ENCODE results near the gene CASP10. TPM values are rescaled to one million over a fixed set of nuclear protein-coding genes. Genes with fewer than 3 reads are reported as not detected.

Gene CASP10
- total and polyA plus RNA-seq, 2 experiments from 2014 or later: 2.9 to 5.1 TPM

- H3K4me1 ChIP-seq (ENCODE audit: insufficient read depth): no peaks in the 10 kb centered on the region
- TF ChIP-seq EZH2phosphoT487 (IDR thresholded peaks at IDR 0.05; ENCODE audit: insufficient read depth, low read depth): no peak
- no peaks in the 10 kb centered on the region for H3K9me2 ChIP-seq (ENCODE audit: insufficient read depth)
- 97 to 100% methylated on average over 2 of the region's 2 CpGs for WGBS, 2 experiments (ENCODE audit: low coverage in 1 of 2, low lambda C conversion rate in 2 of 2, missing lambda C conversion rate in 2 of 2)
- in situ Hi-C loops (cut with MboI): no loop called here
- H3K9ac ChIP-seq: no peak overlapping the region
- 0 out of 2 replicates have a peak, but pooled peaks cover 14% of the 10 kb centered on the region for H3K36me3 ChIP-seq (ENCODE audit: low read depth)
- H2AFZ ChIP-seq: no peak overlapping the region
- H3K4me2 ChIP-seq (ENCODE audit: unreplicated experiment): no peak overlapping the region
- H3F3A ChIP-seq (ENCODE audit: insufficient read depth): no peaks in the 10 kb centered on the region
- no peak overlapping the region for H3K27ac ChIP-seq
- no peaks in the 10 kb centered on the region for H3K9me3 ChIP-seq (ENCODE audit: low read depth)
- no peaks in the 10 kb centered on the region for H3K27me3 ChIP-seq (replicated peaks; ENCODE audit: insufficient read depth)
- DNase-seq: no peak
- H4K20me1 ChIP-seq (ENCODE audit: insufficient read depth): no peaks in the 10 kb centered on the region
- 0 out of 2 replicates have a peak, but pooled peaks cover under 1% of the 10 kb centered on the region for H3K79me2 ChIP-seq (ENCODE audit: insufficient read depth)
- H3K4me3 ChIP-seq: no peak overlapping the region
Observed at GRCh38 chr2:201271917-201272316, 89.0 kb downstream of the CASP10 start.

GRCh38 chr2:201273330-201273983 is 90.5 kb downstream of the CASP10 start:
- H3K36me3 ChIP-seq (ENCODE audit: low read depth): peaks cover 18% of the 10 kb centered on the region; the same call in 1 of the 2 replicates
- 88 to 90% methylated on average over 9 of the region's 9 CpGs for WGBS, 2 experiments (ENCODE audit: low coverage in 1 of 2, low lambda C conversion rate in 2 of 2, missing lambda C conversion rate in 2 of 2)
- in situ Hi-C loops (cut with MboI): no loop called here

GRCh38 chr2:201275069-201275468 is 92.1 kb downstream of the CASP10 start:
- in situ Hi-C loops (cut with MboI): no loop called here
- Histone ChIP-seq H3K4me1 (ENCODE audit: insufficient read depth) (no peaks in the 10 kb centered on the region), H2AFZ (no peak overlapping the region), H3K4me2 (ENCODE audit: unreplicated experiment) (no peak overlapping the region), H3K36me3 (ENCODE audit: low read depth) (peaks cover 30% of the 10 kb centered on the region; the same call in 1 of the 2 replicates), H3K9me3 (ENCODE audit: low read depth) (no peaks in the 10 kb centered on the region), H3K4me3 (no peak overlapping the region), H4K20me1 (ENCODE audit: insufficient read depth) (no peaks in the 10 kb centered on the region), H3K9ac (no peak overlapping the region), H3F3A (ENCODE audit: insufficient read depth) (no peaks in the 10 kb centered on the region), H3K79me2 (ENCODE audit: insufficient read depth) (no peaks in the 10 kb centered on the region), H3K27ac (no peak overlapping the region), H3K27me3 (replicated peaks; ENCODE audit: insufficient read depth) (no peaks in the 10 kb centered on the region), H3K9me2 (ENCODE audit: insufficient read depth) (no peaks in the 10 kb centered on the region)
- TF ChIP-seq EZH2 (IDR thresholded peaks at IDR 0.05; ENCODE audit: insufficient read depth, poor library complexity, severe bottlenecking) (no peak), EZH2phosphoT487 (IDR thresholded peaks at IDR 0.05; ENCODE audit: insufficient read depth, low read depth) (no peak)
- DNase-seq: no peak
- 94 to 97% methylated on average over 2 of the region's 2 CpGs for WGBS, 2 experiments (ENCODE audit: low coverage in 1 of 2, low lambda C conversion rate in 2 of 2, missing lambda C conversion rate in 2 of 2)

More at GRCh38 chr2:201273330-201273983, 90.5 kb downstream of the CASP10 start:
- no peak overlapping the region for H3K4me2 ChIP-seq (ENCODE audit: unreplicated experiment)
- no peak overlapping the region for H2AFZ ChIP-seq
- no peak overlapping the region for H3K9ac ChIP-seq
- H3K4me1 ChIP-seq (ENCODE audit: insufficient read depth): no peaks in the 10 kb centered on the region
- TF ChIP-seq EZH2 (IDR thresholded peaks at IDR 0.05; ENCODE audit: insufficient read depth, poor library complexity, severe bottlenecking): no peak
- TF ChIP-seq EZH2phosphoT487 (IDR thresholded peaks at IDR 0.05; ENCODE audit: insufficient read depth, low read depth): no peak
- no peak overlapping the region for H3K27ac ChIP-seq
- H4K20me1 ChIP-seq (ENCODE audit: insufficient read depth): no peaks in the 10 kb centered on the region
- no peaks in the 10 kb centered on the region for H3F3A ChIP-seq (ENCODE audit: insufficient read depth)
- no peak for DNase-seq
- H3K27me3 ChIP-seq (replicated peaks; ENCODE audit: insufficient read depth): no peaks in the 10 kb centered on the region
- H3K9me3 ChIP-seq (ENCODE audit: low read depth): no peaks in the 10 kb centered on the region
- H3K4me3 ChIP-seq: no peak overlapping the region
- H3K9me2 ChIP-seq (ENCODE audit: insufficient read depth): no peaks in the 10 kb centered on the region
- H3K79me2 ChIP-seq (ENCODE audit: insufficient read depth): no peaks in the 10 kb centered on the region

GRCh38 chr2:201275990-201276389 is 93.0 kb downstream of the CASP10 start:
- DNase-seq: no peak
- 88 to 89% methylated on average over 5 of the region's 5 CpGs for WGBS, 2 experiments (ENCODE audit: low coverage in 1 of 2, low lambda C conversion rate in 2 of 2, missing lambda C conversion rate in 2 of 2)
- H3K9me2 ChIP-seq (ENCODE audit: insufficient read depth): no peaks in the 10 kb centered on the region

More at GRCh38 chr2:201275990-201276389, 93.0 kb downstream of the CASP10 start:
- H3K27me3 ChIP-seq (replicated peaks; ENCODE audit: insufficient read depth): no peaks in the 10 kb centered on the region
- H3K4me1 ChIP-seq (ENCODE audit: insufficient read depth): no peaks in the 10 kb centered on the region
- no peak overlapping the region for H3K4me3 ChIP-seq
- no peak overlapping the region for H3K27ac ChIP-seq
- H4K20me1 ChIP-seq (ENCODE audit: insufficient read depth): no peaks in the 10 kb centered on the region
- no peaks in the 10 kb centered on the region for H3K9me3 ChIP-seq (ENCODE audit: low read depth)
- peaks cover 30% of the 10 kb centered on the region; the same call in 1 of the 2 replicates for H3K36me3 ChIP-seq (ENCODE audit: low read depth)
- no peaks in the 10 kb centered on the region for H3K79me2 ChIP-seq (ENCODE audit: insufficient read depth)
- no peak overlapping the region for H2AFZ ChIP-seq
- in situ Hi-C loops (cut with MboI): no loop called here
- no peak for TF ChIP-seq EZH2phosphoT487 (IDR thresholded peaks at IDR 0.05; ENCODE audit: insufficient read depth, low read depth)
- TF ChIP-seq EZH2 (IDR thresholded peaks at IDR 0.05; ENCODE audit: insufficient read depth, poor library complexity, severe bottlenecking): no peak
- no peak overlapping the region for H3K9ac ChIP-seq
- H3K4me2 ChIP-seq (ENCODE audit: unreplicated experiment): no peak overlapping the region
- H3F3A ChIP-seq (ENCODE audit: insufficient read depth): no peaks in the 10 kb centered on the region

Data from GM23248 (cell line).